ENCODE results near the gene BCAS3.
"Not testable (repeated sequence)": the region's sequence is repeated elsewhere in the genome, so short reads cannot be mapped to it uniquely, and the experiment has no call there.

BCAS3 gene

GRCh38 chr17:61144137-61144536, 466.5 kb downstream of the BCAS3 start:
- FAIRE-seq = no peak
- no peak for DNase-seq (ENCODE audit: insufficient read length)
- TF ChIP-seq POLR2A (IDR thresholded peaks at IDR 0.05; ENCODE audit: low read depth, low read length) = no peak
- no peak for TF ChIP-seq TAF1 (IDR thresholded peaks at IDR 0.05; ENCODE audit: borderline replicate concordance, low read depth, low read length)
- no peak for TF ChIP-seq POLR2AphosphoS5 (IDR thresholded peaks at IDR 0.05; ENCODE audit: low read depth, low read length)

DNA sequence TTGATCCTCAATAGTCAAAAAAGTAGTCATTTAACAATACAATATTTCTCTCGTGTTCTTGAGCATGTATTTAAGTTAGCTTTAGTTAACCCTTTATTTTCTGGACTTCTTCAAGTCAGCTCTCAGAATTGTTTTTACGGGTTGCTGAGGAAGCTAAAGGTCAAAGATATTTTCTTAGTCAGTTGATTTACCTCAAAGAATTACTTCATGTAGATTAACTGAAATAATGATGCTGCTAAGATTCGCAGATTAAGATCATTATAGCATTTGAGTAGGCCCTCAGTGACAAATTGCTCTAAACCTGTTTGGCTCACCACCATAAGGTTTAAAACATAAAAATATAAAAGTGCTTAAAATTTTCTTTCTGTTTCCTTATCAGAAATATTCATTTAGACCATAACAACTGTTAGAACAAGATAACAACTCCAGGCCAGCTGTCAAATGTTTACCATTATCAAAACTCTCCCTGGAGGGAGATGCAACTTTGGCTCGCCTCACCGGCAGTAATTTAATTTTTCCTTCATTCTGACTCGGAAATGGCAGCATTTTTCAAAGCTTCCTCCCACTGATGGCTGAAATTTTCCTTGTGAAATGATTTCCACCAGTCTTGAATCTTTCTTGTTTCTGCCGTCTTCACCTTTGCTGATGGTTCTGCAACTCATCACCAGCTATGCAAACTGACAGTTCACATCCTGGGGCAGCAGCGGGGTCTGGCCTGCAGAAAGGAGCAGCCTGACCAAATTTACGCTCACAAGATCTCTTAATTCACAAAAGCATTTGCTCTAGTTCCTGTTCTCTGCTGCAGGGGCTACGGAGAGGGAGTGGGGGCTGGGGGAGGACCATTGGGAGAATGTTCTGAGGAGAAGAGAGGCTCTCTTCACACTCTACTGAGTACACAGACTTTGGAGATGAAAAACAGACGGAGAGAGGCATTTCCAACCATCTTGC, 467.2 kb downstream of the BCAS3 start:
- DNase-seq (ENCODE audit: insufficient read length) (no peak), FAIRE-seq (no peak)
- TF ChIP-seq POLR2A (IDR thresholded peaks at IDR 0.05; ENCODE audit: low read depth, low read length) (no peak), TAF1 (IDR thresholded peaks at IDR 0.05; ENCODE audit: borderline replicate concordance, low read depth, low read length) (no peak), POLR2AphosphoS5 (IDR thresholded peaks at IDR 0.05; ENCODE audit: low read depth, low read length) (no peak)

GRCh38 chr17:61146833-61147232, 469.2 kb downstream of the BCAS3 start:
- not testable (repeated sequence) for DNase-seq (ENCODE audit: insufficient read length); FAIRE-seq

DNA sequence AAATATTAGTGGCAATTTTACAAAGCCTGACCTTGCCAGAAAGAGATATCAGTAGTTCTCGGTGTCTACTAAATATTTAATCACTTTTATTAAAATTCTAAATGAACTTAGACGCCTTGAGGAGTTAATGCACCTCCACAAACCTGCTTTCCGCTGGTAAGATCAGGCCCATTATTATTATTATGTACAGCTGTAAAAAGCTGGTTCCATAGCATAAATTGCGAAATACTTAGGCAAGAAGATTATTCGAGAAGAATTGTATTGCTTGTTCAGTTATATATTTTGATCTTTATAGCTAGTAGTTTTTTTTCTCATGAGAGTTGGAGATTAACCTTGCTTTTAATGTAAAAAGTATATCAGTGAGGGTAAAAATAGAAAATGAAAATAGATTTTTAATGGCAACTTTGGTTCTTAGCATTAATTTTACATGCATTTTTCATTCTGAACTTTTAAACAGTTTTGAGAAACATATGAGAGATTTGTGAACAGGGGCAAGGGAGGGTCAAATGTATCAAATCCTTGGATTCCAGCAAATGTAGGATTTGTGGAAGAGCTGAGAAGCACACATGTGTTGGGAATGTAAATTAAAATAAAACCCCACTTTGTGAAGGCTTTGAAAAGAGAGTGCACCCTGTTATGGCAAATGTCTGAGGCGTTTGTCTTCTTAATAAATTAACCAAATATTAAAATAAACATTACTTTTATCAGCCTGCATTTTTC, 471.6 kb downstream of the BCAS3 start:
- no peak for DNase-seq (ENCODE audit: insufficient read length)
- no peak for TF ChIP-seq POLR2AphosphoS5 (IDR thresholded peaks at IDR 0.05; ENCODE audit: low read depth, low read length)
- no peak for TF ChIP-seq POLR2A (IDR thresholded peaks at IDR 0.05; ENCODE audit: low read depth, low read length)
- no peak for TF ChIP-seq TAF1 (IDR thresholded peaks at IDR 0.05; ENCODE audit: borderline replicate concordance, low read depth, low read length)
- FAIRE-seq = no peak

DNA sequence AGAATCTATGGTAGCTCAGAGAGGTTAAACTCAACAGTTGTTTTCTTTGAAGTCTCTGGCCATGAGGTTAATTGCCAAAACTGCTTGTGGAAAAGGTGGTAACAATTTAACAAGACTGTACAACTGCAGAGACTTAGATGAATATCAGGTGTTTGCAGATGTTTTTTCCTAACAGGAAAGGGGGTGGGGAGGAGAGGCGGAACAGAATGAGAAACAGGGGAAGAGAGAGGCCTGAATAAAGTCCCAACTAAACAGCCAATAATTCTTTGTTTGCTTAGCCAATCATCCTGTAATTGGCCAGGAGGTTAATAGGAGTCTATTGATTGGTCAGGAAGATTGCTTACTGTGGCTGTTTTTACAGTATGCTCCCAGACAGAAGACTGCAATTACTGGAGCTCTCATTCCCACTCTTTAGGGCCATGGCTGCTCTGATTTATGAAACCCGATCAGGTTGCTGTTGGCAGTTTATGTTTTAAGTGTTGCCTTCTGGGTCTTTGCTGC, 472.3 kb downstream of the BCAS3 start:
- no peak for TF ChIP-seq TAF1 (IDR thresholded peaks at IDR 0.05; ENCODE audit: borderline replicate concordance, low read depth, low read length)
- no peak for TF ChIP-seq POLR2AphosphoS5 (IDR thresholded peaks at IDR 0.05; ENCODE audit: low read depth, low read length)
- no peak for TF ChIP-seq POLR2A (IDR thresholded peaks at IDR 0.05; ENCODE audit: low read depth, low read length)
- DNase-seq (ENCODE audit: insufficient read length) (no peak), FAIRE-seq (no peak)

DNA sequence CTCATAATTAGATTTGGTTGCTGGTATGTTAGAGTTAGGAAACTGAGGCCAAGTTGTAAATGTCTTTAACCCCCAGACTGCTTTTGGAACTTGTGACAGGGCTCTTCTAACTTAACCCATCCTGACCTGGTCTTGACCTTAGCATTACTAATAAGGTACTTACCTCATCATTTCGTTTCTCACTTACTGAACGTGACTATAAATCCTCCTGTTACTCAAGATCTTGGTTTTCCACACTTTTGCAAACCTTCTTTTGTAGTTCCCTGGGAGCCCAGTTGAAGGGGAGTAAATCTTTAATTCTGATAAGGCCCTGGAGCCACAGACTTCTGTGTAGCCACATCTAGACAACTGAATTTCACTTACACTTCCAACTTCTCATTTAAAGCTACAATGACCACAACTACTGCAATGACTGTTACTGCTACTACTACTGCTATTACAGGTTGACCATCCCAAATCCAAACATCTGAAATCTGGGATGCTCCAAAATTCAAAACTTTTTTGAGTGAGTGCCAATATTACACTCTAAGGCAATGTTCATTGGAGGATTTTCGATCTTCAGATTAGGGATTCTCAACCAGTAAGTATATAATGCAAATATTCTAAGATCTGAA, 473.1 kb downstream of the BCAS3 start:
- TF ChIP-seq POLR2A (IDR thresholded peaks at IDR 0.05; ENCODE audit: low read depth, low read length) (no peak), POLR2AphosphoS5 (IDR thresholded peaks at IDR 0.05; ENCODE audit: low read depth, low read length) (no peak), TAF1 (IDR thresholded peaks at IDR 0.05; ENCODE audit: borderline replicate concordance, low read depth, low read length) (no peak)
- DNase-seq (ENCODE audit: insufficient read length) = no peak
- no peak for FAIRE-seq

- FAIRE-seq (no peak), DNase-seq (ENCODE audit: insufficient read length) (no peak)
- TF ChIP-seq TAF1 (IDR thresholded peaks at IDR 0.05; ENCODE audit: borderline replicate concordance, low read depth, low read length) (no peak), POLR2AphosphoS5 (IDR thresholded peaks at IDR 0.05; ENCODE audit: low read depth, low read length) (no peak)
Measured at GRCh38 chr17:61152898-61153297, 475.2 kb downstream of the BCAS3 start.

- TF ChIP-seq POLR2AphosphoS5 (IDR thresholded peaks at IDR 0.05; ENCODE audit: low read depth, low read length) = no peak
- no peak for TF ChIP-seq TAF1 (IDR thresholded peaks at IDR 0.05; ENCODE audit: borderline replicate concordance, low read depth, low read length)
- TF ChIP-seq POLR2A (IDR thresholded peaks at IDR 0.05; ENCODE audit: low read depth, low read length) = no peak
- FAIRE-seq (no peak), DNase-seq (ENCODE audit: insufficient read length) (no peak)
Measured at GRCh38 chr17:61155590-61156237, 478.1 kb downstream of the BCAS3 start.

- DNase-seq (ENCODE audit: insufficient read length) (no peak), FAIRE-seq (no peak)
- TF ChIP-seq POLR2AphosphoS5 (IDR thresholded peaks at IDR 0.05; ENCODE audit: low read depth, low read length) (no peak), TAF1 (IDR thresholded peaks at IDR 0.05; ENCODE audit: borderline replicate concordance, low read depth, low read length) (no peak), POLR2A (IDR thresholded peaks at IDR 0.05; ENCODE audit: low read depth, low read length) (no peak)
Measured at GRCh38 chr17:61157246-61157886, 479.7 kb downstream of the BCAS3 start.

- FAIRE-seq (no peak), DNase-seq (ENCODE audit: insufficient read length) (no peak)
- TF ChIP-seq POLR2AphosphoS5 (IDR thresholded peaks at IDR 0.05; ENCODE audit: low read depth, low read length) (no peak), POLR2A (IDR thresholded peaks at IDR 0.05; ENCODE audit: low read depth, low read length) (no peak), TAF1 (IDR thresholded peaks at IDR 0.05; ENCODE audit: borderline replicate concordance, low read depth, low read length) (no peak)
Measured at GRCh38 chr17:61158376-61158775, 480.7 kb downstream of the BCAS3 start.
